ENCODE data around the gene MAPKAPK5. TPM values are rescaled to one million over a fixed set of nuclear protein-coding genes. Genes with fewer than 3 reads are reported as not detected.
"Not testable (repeated sequence)": the region's sequence is repeated elsewhere in the genome, so short reads cannot be mapped to it uniquely, and the experiment has no call there.

Gene MAPKAPK5
- total RNA-seq, 1 donor from 2014 or later = 41.4 TPM

GRCh38 chr12:111816065-111816615 lies 25.9 kb upstream of the MAPKAPK5 start:
- Mint-ChIP-seq H3K4me1 (ENCODE audit: unreplicated experiment) (peaks cover 5% of the 10 kb centered on the region), H3K9me3 (ENCODE audit: unreplicated experiment) (no peaks in the 10 kb centered on the region), H3K27ac (ENCODE audit: unreplicated experiment) (no peak overlapping the region), H3K4me3 (ENCODE audit: unreplicated experiment) (no peak overlapping the region), H3K27me3 (ENCODE audit: unreplicated experiment) (peaks cover 26% of the 10 kb centered on the region), H3K36me3 (ENCODE audit: unreplicated experiment) (peaks cover 5% of the 10 kb centered on the region)
- DNase-seq (ENCODE audit: extremely low spot score, unreplicated experiment) = no peak
- TF ChIP-seq CTCF (IDR thresholded peaks at IDR 0.05) = no peak

- not testable (repeated sequence) for DNase-seq (ENCODE audit: extremely low spot score, unreplicated experiment); H3K4me1 Mint-ChIP-seq (ENCODE audit: unreplicated experiment); H3K27ac Mint-ChIP-seq (ENCODE audit: unreplicated experiment); H3K36me3 Mint-ChIP-seq (ENCODE audit: unreplicated experiment); H3K4me3 Mint-ChIP-seq (ENCODE audit: unreplicated experiment); H3K9me3 Mint-ChIP-seq (ENCODE audit: unreplicated experiment)
- H3K27me3 Mint-ChIP-seq (ENCODE audit: unreplicated experiment) = peaks cover 34% of the 10 kb centered on the region
These were observed 25.1 kb upstream of the MAPKAPK5 start for GRCh38 chr12:111816898-111817297.

DNA sequence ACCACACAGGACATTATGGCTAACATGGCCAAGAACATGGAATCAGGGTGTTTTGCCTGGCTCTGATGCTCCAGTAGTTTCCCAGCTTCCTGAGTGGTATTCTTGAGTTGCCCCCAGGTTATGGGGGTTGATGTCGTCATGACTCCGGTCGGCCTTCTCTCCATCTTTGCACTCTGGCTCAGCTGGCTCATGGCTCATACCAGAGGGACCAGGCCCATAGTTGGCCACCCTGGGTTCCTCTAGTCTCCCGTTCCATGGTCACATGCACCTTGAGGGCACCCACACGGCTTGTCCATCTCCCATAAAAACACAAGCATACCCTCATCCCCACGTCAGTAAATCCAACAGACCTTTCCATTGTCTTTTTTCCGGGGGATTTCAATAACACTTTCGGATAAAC lies 23.7 kb upstream of the MAPKAPK5 start:
- peaks cover under 1% of the 10 kb centered on the region for H3K4me1 Mint-ChIP-seq (ENCODE audit: unreplicated experiment)
- H3K9me3 Mint-ChIP-seq (ENCODE audit: unreplicated experiment) = no peaks in the 10 kb centered on the region
- no peaks in the 10 kb centered on the region for H3K36me3 Mint-ChIP-seq (ENCODE audit: unreplicated experiment)
- H3K4me3 Mint-ChIP-seq (ENCODE audit: unreplicated experiment) = no peak overlapping the region
- H3K27me3 Mint-ChIP-seq (ENCODE audit: unreplicated experiment) = peaks cover 48% of the 10 kb centered on the region
- no peak for DNase-seq (ENCODE audit: extremely low spot score, unreplicated experiment)
- no peak overlapping the region for H3K27ac Mint-ChIP-seq (ENCODE audit: unreplicated experiment)
- no peak for TF ChIP-seq CTCF (IDR thresholded peaks at IDR 0.05)

GRCh38 chr12:111819191-111820158 lies 22.6 kb upstream of the MAPKAPK5 start:
- Mint-ChIP-seq H3K4me1 (ENCODE audit: unreplicated experiment) (no peaks in the 10 kb centered on the region), H3K4me3 (ENCODE audit: unreplicated experiment) (no peak overlapping the region), H3K36me3 (ENCODE audit: unreplicated experiment) (no peaks in the 10 kb centered on the region), H3K27ac (ENCODE audit: unreplicated experiment) (no peak overlapping the region), H3K27me3 (ENCODE audit: unreplicated experiment) (peaks cover 56% of the 10 kb centered on the region), H3K9me3 (ENCODE audit: unreplicated experiment) (no peaks in the 10 kb centered on the region)
- TF ChIP-seq CTCF (IDR thresholded peaks at IDR 0.05) = no peak
- no peak for DNase-seq (ENCODE audit: extremely low spot score, unreplicated experiment)

GRCh38 chr12:111820828-111821227 lies 21.2 kb upstream of the MAPKAPK5 start:
- H3K9me3 Mint-ChIP-seq (ENCODE audit: unreplicated experiment); H3K36me3 Mint-ChIP-seq (ENCODE audit: unreplicated experiment); H3K27ac Mint-ChIP-seq (ENCODE audit: unreplicated experiment); DNase-seq (ENCODE audit: extremely low spot score, unreplicated experiment); H3K4me3 Mint-ChIP-seq (ENCODE audit: unreplicated experiment); H3K4me1 Mint-ChIP-seq (ENCODE audit: unreplicated experiment): not testable (repeated sequence)
- H3K27me3 Mint-ChIP-seq (ENCODE audit: unreplicated experiment) = peaks cover 64% of the 10 kb centered on the region

DNA sequence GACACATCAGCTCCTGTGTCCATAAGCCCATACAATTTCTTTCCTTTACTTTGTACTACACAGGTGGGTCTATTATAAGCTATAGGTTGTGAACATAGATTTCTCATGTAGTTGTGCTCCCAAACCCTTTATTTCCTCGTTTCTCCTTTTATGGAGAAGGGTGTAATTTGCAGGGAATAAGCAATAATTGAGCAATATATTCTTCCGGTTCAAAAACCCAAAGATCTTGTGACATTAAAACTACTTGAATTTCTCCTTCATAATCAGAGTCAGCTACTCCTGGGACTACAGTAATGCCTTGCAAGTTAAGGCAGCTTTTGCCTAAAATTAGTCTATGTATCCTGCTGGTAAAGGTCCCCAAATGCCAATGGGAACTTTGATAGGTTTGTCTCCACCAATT lies 19.1 kb upstream of the MAPKAPK5 start:
- Mint-ChIP-seq H3K4me3 (ENCODE audit: unreplicated experiment) (no peak overlapping the region), H3K36me3 (ENCODE audit: unreplicated experiment) (no peaks in the 10 kb centered on the region), H3K9me3 (ENCODE audit: unreplicated experiment) (no peaks in the 10 kb centered on the region), H3K4me1 (ENCODE audit: unreplicated experiment) (no peaks in the 10 kb centered on the region), H3K27me3 (ENCODE audit: unreplicated experiment) (peaks cover 60% of the 10 kb centered on the region), H3K27ac (ENCODE audit: unreplicated experiment) (no peak overlapping the region)
- TF ChIP-seq CTCF (IDR thresholded peaks at IDR 0.05) = no peak
- DNase-seq (ENCODE audit: extremely low spot score, unreplicated experiment) = no peak
